GM23248 (cell line): Measurements from ENCODE around the gene SPTBN4. TPM values are rescaled to one million over a fixed set of nuclear protein-coding genes. Genes with fewer than 3 reads are reported as not detected.

Experiments used
- DNase-seq: peaks from one replicate; pipeline ENCODE4 v3.0.0-alpha.2; 2015
- H2AFZ ChIP-seq: fragments of 200-600 bp; sonication (generic); 2 replicates; pipeline ENCODE4 v1.6.1; 2016; ENCODE audit warnings: antibody characterized with exemption
- H3F3A ChIP-seq: fragments of 200-600 bp; sonication (generic); 2 replicates; pipeline ENCODE4 v1.6.1; 2016; ENCODE audit warnings: mild to moderate bottlenecking, antibody characterized with exemption, mixed run types; ENCODE audit not compliant: insufficient read depth
- H3K27ac ChIP-seq: fragments of 200-600 bp; sonication (generic); 2 replicates; pipeline ENCODE4 v1.5.1; 2016; ENCODE audit warnings: mild to moderate bottlenecking
- H3K27me3 ChIP-seq: fragments of 200-600 bp; sonication (generic); replicated peaks from 2 replicates; pipeline ENCODE4 v1.6.1; 2016; ENCODE audit warnings: mild to moderate bottlenecking; ENCODE audit not compliant: insufficient read depth
- H3K36me3 ChIP-seq: fragments of 200-600 bp; sonication (generic); 2 replicates; pipeline ENCODE4 v1.6.1; 2016; ENCODE audit warnings: low read depth, mild to moderate bottlenecking
- H3K4me1 ChIP-seq: fragments of 200-600 bp; sonication (generic); 2 replicates; pipeline ENCODE4 v1.6.1; 2016; ENCODE audit warnings: mild to moderate bottlenecking; ENCODE audit not compliant: insufficient read depth
- H3K4me2 ChIP-seq: fragments of 200-600 bp; sonication (generic); one replicate; pipeline ENCODE4 v1.6.1; 2016; ENCODE audit warnings: mild to moderate bottlenecking; ENCODE audit not compliant: unreplicated experiment
- H3K4me3 ChIP-seq: fragments of 200-600 bp; sonication (generic); 2 replicates; pipeline ENCODE4 v1.5.1; 2016; ENCODE audit warnings: mild to moderate bottlenecking
- H3K79me2 ChIP-seq: fragments of 200-600 bp; sonication (generic); 2 replicates; pipeline ENCODE4 v1.6.1; 2016; ENCODE audit warnings: mild to moderate bottlenecking; ENCODE audit not compliant: insufficient read depth
- H3K9ac ChIP-seq: fragments of 200-600 bp; sonication (generic); 2 replicates; pipeline ENCODE4 v1.6.1; 2016; ENCODE audit warnings: mild to moderate bottlenecking
- H3K9me2 ChIP-seq: fragments of 200-600 bp; sonication (generic); 2 replicates; pipeline ENCODE4 v1.6.1; 2016; ENCODE audit warnings: mixed run types, mild to moderate bottlenecking, moderate library complexity; ENCODE audit not compliant: insufficient read depth
- H3K9me3 ChIP-seq: fragments of 200-600 bp; sonication (generic); one replicate; pipeline ENCODE4 v1.6.1; 2017; ENCODE audit warnings: low read depth
- H4K20me1 ChIP-seq: fragments of 200-600 bp; sonication (generic); 2 replicates; pipeline ENCODE4 v1.6.0; 2016; ENCODE audit not compliant: insufficient read depth
- EZH2 ChIP-seq: fragments of 200-600 bp; sonication (generic); IDR thresholded peaks from 2 replicates; pipeline ENCODE4 v1.6.1; 2018; ENCODE audit warnings: antibody characterized with exemption, mild to moderate bottlenecking; ENCODE audit not compliant: insufficient read depth, poor library complexity, severe bottlenecking
- EZH2phosphoT487 ChIP-seq: fragments of 200-600 bp; sonication (generic); IDR thresholded peaks from 2 replicates; pipeline ENCODE4 v1.6.1; 2018; ENCODE audit warnings: antibody characterized with exemption, moderate library complexity, mild to moderate bottlenecking, low read depth; ENCODE audit not compliant: insufficient read depth
- WGBS, 2 experiments: methylation state at CpG; one replicate each; pipeline ENCODE4 v1.1.6; 2015 to 2017; ENCODE audit warnings: low lambda C conversion rate in 2 of 2, low coverage in 1 of 2; ENCODE audit errors: missing lambda C conversion rate in 2 of 2; 5-methylcytosine and 5-hydroxymethylcytosine counted together
- in situ Hi-C: fragments of 300-500 bp; cut with MboI; formaldehyde crosslinking; loops from 2 replicates; pipeline ENCODE4 v1.15.0; 2020
- polyA plus RNA-seq: library from polyadenylated mRNA; unstranded; fragments of >200 nt; fragmentation: Nextera tagmentation; extraction: Ambion mirVana; gene quantifications from 2 replicates; pipeline ENCODE4 v1.2.1, GENCODE V29; 2016
- total RNA-seq: library from RNA; depleted of rRNA; stranded (reverse); fragments of >200 nt; shearing (Covaris generic); gene quantifications from 2 replicates; pipeline ENCODE4 v1.2.3, GENCODE V29; 2014

Gene SPTBN4
- total and polyA plus RNA-seq, 2 experiments from 2014 or later, result 0.69 to 2.1 TPM

DNA sequence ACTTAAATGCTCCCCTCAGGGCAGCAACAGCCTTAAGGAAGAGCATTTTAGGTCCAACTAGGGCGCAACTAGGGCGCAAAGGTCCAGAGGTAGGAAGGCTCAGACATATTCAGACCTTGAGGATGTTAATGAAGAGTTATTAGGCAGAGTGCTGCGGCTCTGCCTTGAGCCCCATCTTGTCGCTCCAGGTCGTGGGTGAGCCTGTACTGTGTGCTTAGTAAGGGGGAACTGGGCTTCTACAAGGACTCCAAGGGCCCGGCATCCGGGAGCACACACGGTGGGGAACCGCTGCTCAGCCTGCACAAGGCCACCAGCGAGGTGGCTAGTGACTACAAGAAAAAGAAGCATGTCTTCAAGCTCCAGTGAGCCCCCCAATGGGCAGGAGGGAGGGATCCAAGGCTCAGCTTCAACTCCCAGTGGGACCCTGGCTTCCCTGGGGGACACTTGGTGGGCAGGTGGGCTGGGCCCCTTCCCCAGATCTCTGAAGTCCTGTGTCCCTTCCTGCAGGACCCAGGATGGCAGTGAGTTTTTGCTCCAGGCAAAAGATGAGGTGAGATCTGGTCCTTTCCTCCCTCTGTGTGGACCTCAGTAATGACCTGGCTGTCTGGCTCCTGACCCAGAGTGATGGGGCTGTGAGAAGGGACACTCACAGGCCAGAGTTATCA lies 105.2 kb downstream of the SPTBN4 start:
- H3K4me1 ChIP-seq, result no peaks in the 10 kb centered on the region
- H3K36me3 ChIP-seq, result no peaks in the 10 kb centered on the region
- TF ChIP-seq EZH2phosphoT487 (no peak), EZH2 (no peak)
- no peak overlapping the region for H3K27ac ChIP-seq
- no peak overlapping the region for H3K4me3 ChIP-seq
- in situ Hi-C loops, result no loop called here
- no peak overlapping the region for H3K4me2 ChIP-seq
- no peak overlapping the region for H3K9ac ChIP-seq
- H3K9me2 ChIP-seq, result no peaks in the 10 kb centered on the region
- H3K27me3 ChIP-seq, result no peaks in the 10 kb centered on the region
- no peaks in the 10 kb centered on the region for H3K79me2 ChIP-seq
- no peak overlapping the region for H2AFZ ChIP-seq
- H4K20me1 ChIP-seq, result no peaks in the 10 kb centered on the region
- no peak for DNase-seq
- 74 to 76% methylated on average over 8 to 10 of the region's 10 CpGs for WGBS, 2 experiments
- no peaks in the 10 kb centered on the region for H3K9me3 ChIP-seq
- 0 out of 2 replicates have a peak, but pooled peaks cover 4% of the 10 kb centered on the region for H3F3A ChIP-seq

DNA sequence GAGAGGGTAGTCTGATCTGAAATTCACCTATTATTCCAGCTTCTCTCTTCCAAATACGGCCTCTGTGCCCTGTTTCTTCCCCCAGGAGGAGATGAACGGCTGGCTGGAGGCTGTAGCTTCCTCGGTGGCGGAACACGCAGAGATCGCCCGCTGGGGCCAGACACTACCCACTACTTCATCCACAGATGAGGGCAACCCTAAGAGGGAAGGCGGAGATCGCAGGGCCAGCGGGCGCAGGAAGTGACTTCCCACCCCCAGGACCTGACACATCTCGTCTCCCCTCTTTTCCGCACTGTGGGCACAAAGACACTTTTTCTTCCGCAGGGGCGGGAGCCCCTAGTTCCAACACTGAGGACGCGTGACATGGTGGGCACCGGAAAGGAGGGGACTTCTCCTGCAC lies 108.5 kb downstream of the SPTBN4 start:
- Histone ChIP-seq H3K9me3 (no peaks in the 10 kb centered on the region), H3F3A (no peaks in the 10 kb centered on the region), H3K4me1 (peaks cover 6% of the 10 kb centered on the region), H4K20me1 (no peaks in the 10 kb centered on the region), H3K4me3 (no peak overlapping the region), H3K9ac (no peak overlapping the region), H3K9me2 (no peaks in the 10 kb centered on the region), H3K36me3 (no peaks in the 10 kb centered on the region), H3K4me2 (no peak overlapping the region), H3K27me3 (no peaks in the 10 kb centered on the region), H3K79me2 (no peaks in the 10 kb centered on the region), H2AFZ (no peak overlapping the region), H3K27ac (no peak overlapping the region)
- in situ Hi-C loops, result no loop called here
- TF ChIP-seq EZH2, result no peak
- no peak for TF ChIP-seq EZH2phosphoT487
- no peak for DNase-seq
- WGBS, 2 experiments, result 87 to 88% methylated on average over 18 of the region's 18 CpGs

GRCh38 chr19:40576151-40576584 lies 109.4 kb downstream of the SPTBN4 start:
- Histone ChIP-seq H3K9me3 (no peaks in the 10 kb centered on the region), H3F3A (no peaks in the 10 kb centered on the region), H3K4me1 (peaks cover 6% of the 10 kb centered on the region), H4K20me1 (no peaks in the 10 kb centered on the region), H3K4me2 (no peak overlapping the region), H3K9me2 (no peaks in the 10 kb centered on the region), H3K27me3 (no peaks in the 10 kb centered on the region), H3K27ac (no peak overlapping the region), H3K9ac (peak overlapping the region; percentile 86; the same call in 1 of the 2 replicates), H3K4me3 (peak overlapping the region; percentile 90), H3K79me2 (no peaks in the 10 kb centered on the region), H3K36me3 (0 out of 2 replicates have a peak, but pooled peaks cover 4% of the 10 kb centered on the region), H2AFZ (peak overlapping the region; percentile 92)
- 4 to 5% methylated on average over 9 to 22 of the region's 22 CpGs for WGBS, 2 experiments
- no peak for DNase-seq
- in situ Hi-C loops, result no loop called here
- TF ChIP-seq EZH2phosphoT487, result no peak
- TF ChIP-seq EZH2, result no peak

DNA sequence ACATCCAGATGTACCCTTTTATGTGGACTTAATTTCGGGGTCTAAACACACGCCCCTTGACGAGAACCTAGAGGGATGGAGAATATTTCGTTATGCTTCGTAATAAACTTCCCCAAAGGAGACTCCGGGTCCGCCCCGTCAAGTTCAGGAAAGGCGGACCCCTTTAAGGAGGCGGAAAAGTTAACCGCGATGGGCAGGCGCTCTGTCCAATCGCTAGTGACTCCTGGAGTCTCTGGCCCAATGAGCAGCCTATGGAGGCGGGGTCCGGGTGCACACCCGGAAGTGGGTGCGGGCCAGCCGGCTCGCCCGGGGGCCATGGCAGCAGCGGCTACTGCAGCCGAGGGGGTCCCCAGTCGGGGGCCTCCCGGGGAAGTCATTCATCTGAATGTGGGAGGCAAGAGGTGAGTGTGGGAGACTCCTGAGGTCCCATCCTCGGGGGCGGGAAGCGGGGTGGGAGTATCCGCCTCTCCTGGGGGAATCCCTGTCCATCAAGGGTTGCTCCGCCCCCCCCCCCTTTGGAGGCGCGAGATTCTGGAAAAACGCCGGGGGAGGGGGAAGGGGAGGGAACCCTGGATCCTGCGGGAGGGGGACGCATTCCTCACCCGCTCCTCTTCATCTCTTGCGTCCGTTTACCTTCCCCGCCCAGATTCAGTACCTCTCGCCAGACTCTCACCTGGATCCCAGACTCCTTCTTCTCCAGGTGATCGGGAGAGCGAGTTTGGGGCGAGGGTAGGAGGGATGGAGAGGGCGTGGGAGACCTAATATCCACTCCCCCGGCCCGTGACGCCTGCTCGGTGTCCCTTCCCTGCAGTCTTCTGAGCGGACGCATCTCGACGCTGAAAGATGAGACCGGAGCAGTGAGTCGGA lies 110.0 kb downstream of the SPTBN4 start, which contains the start of gene SHKBP1:
SHKBP1 (plus strand) TSS at position 289 of the 867 bp plus-strand sequence; CDS start at position 316, 27 bp downstream.
- no peak within 1 kb of the TSS for H3K27ac ChIP-seq

More for the DNA sequence above, 110.0 kb downstream of the SPTBN4 start, which contains the start of gene SHKBP1:
- 2% methylated on average over 30 to 52 of the region's 55 CpGs for WGBS, 2 experiments
- Histone ChIP-seq H3K79me2 (no peaks in the 10 kb centered on the region), H3K36me3 (peaks cover 4% of the 10 kb centered on the region; the same call in 1 of the 2 replicates), H3K9ac (peak within 1 kb of the TSS; percentile 86), H3K4me1 (peaks cover 6% of the 10 kb centered on the region), H3F3A (no peaks in the 10 kb centered on the region), H2AFZ (peak within 1 kb of the TSS; percentile 92), H3K9me2 (no peaks in the 10 kb centered on the region), H3K9me3 (no peaks in the 10 kb centered on the region), H3K27me3 (no peaks in the 10 kb centered on the region), H3K4me3 (peak within 1 kb of the TSS; percentile 90), H3K4me2 (peak within 1 kb of the TSS; percentile 75), H4K20me1 (no peaks in the 10 kb centered on the region)
- in situ Hi-C loops, result no loop called here
- TF ChIP-seq EZH2 (no peak), EZH2phosphoT487 (no peak)
- peak; percentile 97 for DNase-seq
